ENCODE data around the gene FBXO41. TPM values are rescaled to one million over a fixed set of nuclear protein-coding genes. Genes with fewer than 3 reads are reported as not detected.

The FBXO41 gene
- total and polyA plus RNA-seq, 10 of the 15 experiments (the other 5 are each of a cell fraction or from before 2014, with no cell fraction given) = 1.9 to 38.9 (median 11.3) TPM

- H3K79me2 ChIP-seq (ENCODE audit: control insufficient read depth, insufficient read depth, low read length) = peaks cover 47% of the 10 kb centered on the region
- peak overlapping the region; percentile 61 for H2AFZ ChIP-seq (ENCODE audit: control insufficient read depth, low read depth, low read length)
- no peaks in the 10 kb centered on the region for H3K27me3 ChIP-seq (replicated peaks in 1 of 2; ENCODE audit: control insufficient read depth in 2 of 2, insufficient read depth in 2 of 2, low read length in 1 of 2)
- ATAC-seq (peak; percentile 40), DNase-seq (ENCODE audit: low read depth, low spot score) (no peak), FAIRE-seq (no peak)
- H4K20me1 ChIP-seq (ENCODE audit: control insufficient read depth, insufficient read depth) = no peaks in the 10 kb centered on the region; the same call in 1 of the 2 replicates
- in situ Hi-C loops (cut with MboI) = no loop called here
- WGBS (ENCODE audit: insufficient coverage, insufficient replicate concordance, low lambda C conversion rate, missing lambda C conversion rate) = under 1% methylated on average over 23 of the region's 43 CpGs
- no peaks in the 10 kb centered on the region; a peak in 1 of 4 replicates for H3K36me3 ChIP-seq (ENCODE audit: control insufficient read depth in 2 of 2, insufficient read depth in 2 of 2, low read length in 1 of 2)
- intact Hi-C loops (cut with micrococcal nuclease; ENCODE audit: unreplicated experiment) = loop anchor here (2.0 kb wide), 2 partner anchors 49 to 101 kb away; partner anchors contain the start of genes ALMS1 and CCT7
- SMC1A ChIA-PET (ENCODE audit: uncharacterized antibody, unreplicated experiment) = interaction anchor here (1.2 kb wide), 1 partner anchor 11 kb away, joined by 3 read pairs; no protein-coding TSS in a partner anchor
- RAD21 ChIA-PET (ENCODE audit: unreplicated experiment) = interaction anchor here (1.2 to 2.1 kb wide), 3 partner anchors 10 to 106 kb away, joined by 3 to 5 read pairs (median 4); partner anchors contain the start of gene EGR4
- H3K4me1 ChIP-seq (ENCODE audit: control insufficient read depth, insufficient read depth, low read length) = peaks cover 11% of the 10 kb centered on the region
- peak overlapping the region; percentile 87 for H3K4me2 ChIP-seq (ENCODE audit: control insufficient read depth, insufficient read depth)
- no peaks in the 10 kb centered on the region for H3K9me3 ChIP-seq (replicated peaks; ENCODE audit: control insufficient read depth, insufficient read depth, low read length)
- POLR2A ChIA-PET = interaction anchor here (0.8 to 2.3 kb wide), 3 partner anchors 10 to 51 kb away, joined by 3 to 12 read pairs (median 5); partner anchors contain the start of genes EGR4 and PRADC1
- BruUV-seq (replicated peaks) = no TSS peak
- CTCF ChIA-PET = interaction anchor here (1.6 to 2.9 kb wide), 2 partner anchors 48 to 49 kb away, joined by 8 to 10 read pairs; partner anchors contain the start of gene CCT7
- H3K27ac ChIP-seq (ENCODE audit: control insufficient read depth, insufficient read depth) = peak overlapping the region; percentile 80
- H3K9ac ChIP-seq (ENCODE audit: control insufficient read depth, insufficient read depth, low read length) = peak overlapping the region; percentile 79
- H3K4me3 ChIP-seq = peak overlapping the region; percentile 99
- TF ChIP-seq RUNX3 (IDR thresholded peaks at IDR 0.05; ENCODE audit: low read length) = no peak
- TF ChIP-seq MTA2 (IDR thresholded peaks at IDR 0.05; ENCODE audit: low read depth) = peak; percentile 29; the same call in 1 of the 2 replicates
- no peak for TF ChIP-seq HDAC6 (IDR thresholded peaks at IDR 0.05; ENCODE audit: unreplicated experiment)
- TF ChIP-seq BACH1 (IDR thresholded peaks at IDR 0.05; ENCODE audit: borderline replicate concordance) = no peak
- TF ChIP-seq, protein P1, sequence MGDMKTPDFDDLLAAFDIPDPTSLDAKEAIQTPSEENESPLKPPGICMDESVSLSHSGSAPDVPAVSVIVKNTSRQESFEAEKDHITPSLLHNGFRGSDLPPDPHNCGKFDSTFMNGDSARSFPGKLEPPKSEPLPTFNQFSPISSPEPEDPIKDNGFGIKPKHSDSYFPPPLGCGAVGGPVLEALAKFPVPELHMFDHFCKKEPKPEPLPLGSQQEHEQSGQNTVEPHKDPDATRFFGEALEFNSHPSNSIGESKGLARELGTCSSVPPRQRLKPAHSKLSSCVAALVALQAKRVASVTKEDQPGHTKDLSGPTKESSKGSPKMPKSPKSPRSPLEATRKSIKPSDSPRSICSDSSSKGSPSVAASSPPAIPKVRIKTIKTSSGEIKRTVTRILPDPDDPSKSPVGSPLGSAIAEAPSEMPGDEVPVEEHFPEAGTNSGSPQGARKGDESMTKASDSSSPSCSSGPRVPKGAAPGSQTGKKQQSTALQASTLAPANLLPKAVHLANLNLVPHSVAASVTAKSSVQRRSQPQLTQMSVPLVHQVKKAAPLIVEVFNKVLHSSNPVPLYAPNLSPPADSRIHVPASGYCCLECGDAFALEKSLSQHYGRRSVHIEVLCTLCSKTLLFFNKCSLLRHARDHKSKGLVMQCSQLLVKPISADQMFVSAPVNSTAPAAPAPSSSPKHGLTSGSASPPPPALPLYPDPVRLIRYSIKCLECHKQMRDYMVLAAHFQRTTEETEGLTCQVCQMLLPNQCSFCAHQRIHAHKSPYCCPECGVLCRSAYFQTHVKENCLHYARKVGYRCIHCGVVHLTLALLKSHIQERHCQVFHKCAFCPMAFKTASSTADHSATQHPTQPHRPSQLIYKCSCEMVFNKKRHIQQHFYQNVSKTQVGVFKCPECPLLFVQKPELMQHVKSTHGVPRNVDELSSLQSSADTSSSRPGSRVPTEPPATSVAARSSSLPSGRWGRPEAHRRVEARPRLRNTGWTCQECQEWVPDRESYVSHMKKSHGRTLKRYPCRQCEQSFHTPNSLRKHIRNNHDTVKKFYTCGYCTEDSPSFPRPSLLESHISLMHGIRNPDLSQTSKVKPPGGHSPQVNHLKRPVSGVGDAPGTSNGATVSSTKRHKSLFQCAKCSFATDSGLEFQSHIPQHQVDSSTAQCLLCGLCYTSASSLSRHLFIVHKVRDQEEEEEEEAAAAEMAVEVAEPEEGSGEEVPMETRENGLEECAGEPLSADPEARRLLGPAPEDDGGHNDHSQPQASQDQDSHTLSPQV (IDR thresholded peaks at IDR 0.05) = no peak
- TF ChIP-seq SREBF2 (IDR thresholded peaks at IDR 0.05; ENCODE audit: low read length) = no peak
- TF ChIP-seq MEF2B (IDR thresholded peaks at IDR 0.05; ENCODE audit: partially characterized antibody, poor library complexity, severe bottlenecking) = peak; percentile 18
- no peak for TF ChIP-seq IRF5 (IDR thresholded peaks at IDR 0.05; ENCODE audit: borderline replicate concordance)
- TF ChIP-seq CHD4 (IDR thresholded peaks at IDR 0.05) = no peak
- TF ChIP-seq MTA3 (IDR thresholded peaks at IDR 0.05; ENCODE audit: borderline replicate concordance, low read length) = no peak
- TF ChIP-seq TCF12 (IDR thresholded peaks at IDR 0.05; ENCODE audit: low read depth, low read length) = no peak
- no peak for TF ChIP-seq E2F4 (IDR thresholded peaks at IDR 0.05; ENCODE audit: low read depth, low read length)
- no peak for TF ChIP-seq HDAC2 (IDR thresholded peaks at IDR 0.05)
Measured at GRCh38 chr2:73283545-73284295, 558 bp downstream of the FBXO41 start.

Measured in GM12878 (cell line).